Uterus (tissue), 4 donors: ENCODE results near the gene SYNJ1. TPM values are rescaled to one million over a fixed set of nuclear protein-coding genes. Genes with fewer than 3 reads are reported as not detected.

ENCODE experiments used
- DNase-seq, 2 donors: peaks; one replicate each; pipeline ENCODE4 v3.0.0-alpha.2; 2019 to 2020
- H3K27ac ChIP-seq, 2 donors: fragments of 200-600 bp; sonication (generic); 1 replicate in 1 of 2; 2 replicates in 1 of 2; pipeline ENCODE4 v1.5.1; 2016 to 2018
- H3K27me3 ChIP-seq, 2 donors: fragments of 200-600 bp; sonication (generic); one replicate each; pipeline ENCODE4 v1.5.1; 2018 to 2019; ENCODE audit warnings: control low read depth in 1 of 2
- H3K36me3 ChIP-seq, 2 donors: fragments of 200-600 bp; sonication (generic); one replicate each; pipeline ENCODE4 v1.5.1; 2019; ENCODE audit warnings: control low read depth in 1 of 2
- H3K4me1 ChIP-seq, 2 donors: fragments of 200-600 bp; sonication (generic); one replicate each; pipeline ENCODE4 v1.5.1; 2018 to 2019; ENCODE audit warnings: control low read depth in 1 of 2
- H3K4me3 ChIP-seq, 2 donors: fragments of 200-600 bp; sonication (generic); 1 replicate in 1 of 2; 2 replicates in 1 of 2; pipeline ENCODE4 v1.5.1; 2018 to 2019; ENCODE audit warnings: mild to moderate bottlenecking in 1 of 2
- H3K9me3 ChIP-seq, 2 donors: fragments of 200-600 bp; sonication (generic); one replicate each; pipeline ENCODE4 v1.5.1; 2019; ENCODE audit warnings: control low read depth in 1 of 2
- CTCF ChIP-seq, 4 experiments: fragments of 200-600 bp in 2 of 4; fragments of 450-650 bp in 2 of 4; sonication (generic) in 2 of 4; IDR thresholded peaks; one replicate each; pipeline ENCODE4 v1.5.1; 2016 to 2019; ENCODE audit warnings: antibody characterized with exemption in 4 of 4, mild to moderate bottlenecking in 2 of 4, moderate library complexity in 1 of 4
- POLR2A ChIP-seq, 2 donors: fragments of 450-650 bp; IDR thresholded peaks; one replicate each; pipeline ENCODE4 v1.6.1; 2016; ENCODE audit warnings: antibody characterized with exemption in 2 of 2, mild to moderate bottlenecking in 1 of 2, moderate library complexity in 1 of 2
- intact Hi-C: fragments of 100-400 bp; cut with DNase I; formaldehyde crosslinking; loops from one replicate; pipeline ENCODE4 v1.15.1; 2023; ENCODE audit warnings: low total_unique reads
- total RNA-seq, 4 donors: library from RNA; depleted of rRNA in 3 of 4; stranded (reverse); fragments of >200 nt in 3 of 4; gene quantifications; one replicate each; pipeline versions ENCODE4 v1.1.0 to v1.2.4, GENCODE V29; 2014 to 2023
- donor health status: DM: yes; HTN: yes; CAD: no.

Gene SYNJ1
- total RNA-seq, 4 donors from 2014 or later: 8.8 to 25.0 (median 15.7) TPM

DNA sequence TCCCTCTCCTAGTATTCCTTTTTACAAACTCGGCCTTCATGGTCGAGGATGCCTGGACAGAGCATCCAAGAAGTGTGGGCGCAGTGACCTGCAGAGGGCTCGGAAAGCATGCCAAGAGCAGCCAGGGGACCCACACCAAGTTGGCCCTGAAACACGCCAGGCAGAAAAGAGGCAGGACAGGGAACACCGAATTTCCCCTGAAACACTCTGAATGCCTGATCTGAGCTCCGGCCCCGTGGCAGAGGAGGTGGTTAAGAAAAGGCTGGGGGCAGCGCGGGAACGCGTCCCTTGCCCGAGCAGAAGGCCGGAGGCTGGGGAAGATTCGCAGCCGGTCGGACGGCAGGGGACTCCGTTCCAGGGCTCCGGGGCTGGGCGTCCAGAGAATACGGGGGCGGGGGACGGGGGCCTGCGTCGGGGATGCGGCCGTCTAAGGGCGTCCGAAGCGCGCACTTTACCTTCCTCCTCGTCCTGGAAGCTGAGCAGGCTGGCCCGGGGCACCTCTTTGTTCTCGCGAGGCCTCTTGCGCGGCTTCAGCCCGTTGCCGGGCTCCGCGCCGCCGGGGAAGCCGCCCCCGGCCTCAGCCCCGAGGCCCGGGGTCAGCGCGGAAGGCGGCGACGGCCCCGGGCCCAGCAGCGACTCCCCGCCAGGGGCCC, 43.2 kb upstream of the SYNJ1 start:
- H3K27me3 ChIP-seq: peaks cover 0 to 5% of the 10 kb centered on the region in 2 donors
- TF ChIP-seq POLR2A (IDR thresholded peaks at IDR 0.05) (no peak), CTCF (IDR thresholded peaks at IDR 0.05) (no peak)
- no peaks in the 10 kb centered on the region for H3K9me3 ChIP-seq
- peak overlapping the region; percentile 89 to 91 for H3K27ac ChIP-seq
- H3K4me1 ChIP-seq: peaks cover 0 to 6% of the 10 kb centered on the region in 2 donors
- peak overlapping the region; percentile 70 to 92 for H3K4me3 ChIP-seq
- no peaks in the 10 kb centered on the region for H3K36me3 ChIP-seq
- intact Hi-C loops: no loop called here
- DNase-seq: peak; percentile 43 to 51

DNA sequence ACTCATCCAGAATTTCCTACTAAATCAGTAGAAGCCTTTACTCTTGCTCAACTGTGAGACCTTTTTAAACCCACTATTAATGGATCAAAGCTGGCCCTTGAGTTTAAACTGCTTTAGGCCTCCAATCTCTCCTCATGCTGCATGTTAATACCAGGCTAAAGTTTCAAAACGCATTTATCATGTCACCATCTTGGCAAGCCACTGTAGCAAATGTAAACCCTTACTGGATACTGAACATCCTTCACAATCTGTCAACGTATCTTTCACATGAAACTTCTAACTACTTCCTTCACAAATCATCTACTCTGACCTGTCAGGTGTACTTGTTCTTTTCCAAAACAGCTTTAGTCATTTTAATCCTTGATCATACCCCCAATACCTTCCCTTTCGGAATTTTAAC, 40.7 kb upstream of the SYNJ1 start:
- Histone ChIP-seq H3K36me3 (no peaks in the 10 kb centered on the region), H3K27me3 (peaks cover 0 to 5% of the 10 kb centered on the region in 2 donors), H3K4me3 (no peak overlapping the region), H3K27ac (no peak overlapping the region), H3K9me3 (no peaks in the 10 kb centered on the region), H3K4me1 (peaks cover 0 to 6% of the 10 kb centered on the region in 2 donors)
- no peak for TF ChIP-seq POLR2A (IDR thresholded peaks at IDR 0.05)
- no peak for TF ChIP-seq CTCF (IDR thresholded peaks at IDR 0.05)
- DNase-seq: no peak
- intact Hi-C loops: no loop called here

GRCh38 chr21:32765058-32765457, 37.2 kb upstream of the SYNJ1 start:
- no peak for DNase-seq
- Histone ChIP-seq H3K4me1 (peaks cover 0 to 6% of the 10 kb centered on the region in 2 donors), H3K27me3 (no peaks in the 10 kb centered on the region), H3K4me3 (no peak overlapping the region), H3K36me3 (no peaks in the 10 kb centered on the region), H3K27ac (no peak overlapping the region), H3K9me3 (no peaks in the 10 kb centered on the region)
- intact Hi-C loops: no loop called here
- TF ChIP-seq POLR2A (IDR thresholded peaks at IDR 0.05) (no peak), CTCF (IDR thresholded peaks at IDR 0.05) (no peak)

- TF ChIP-seq POLR2A (IDR thresholded peaks at IDR 0.05) (no peak), CTCF (IDR thresholded peaks at IDR 0.05) (no peak)
- Histone ChIP-seq H3K36me3 (no peaks in the 10 kb centered on the region), H3K27me3 (no peaks in the 10 kb centered on the region), H3K9me3 (no peaks in the 10 kb centered on the region), H3K4me1 (no peaks in the 10 kb centered on the region), H3K27ac (no peak overlapping the region), H3K4me3 (no peak overlapping the region)
- intact Hi-C loops: no loop called here
- no peak for DNase-seq
Measured at GRCh38 chr21:32764186-32764585, 36.4 kb upstream of the SYNJ1 start.

- H3K4me1 ChIP-seq: no peaks in the 10 kb centered on the region
- TF ChIP-seq POLR2A (IDR thresholded peaks at IDR 0.05) (no peak), CTCF (IDR thresholded peaks at IDR 0.05) (no peak)
- intact Hi-C loops: no loop called here
Measured at GRCh38 chr21:32757804-32758203, 30.0 kb upstream of the SYNJ1 start.

More at GRCh38 chr21:32757804-32758203, 30.0 kb upstream of the SYNJ1 start:
- no peak overlapping the region for H3K4me3 ChIP-seq
- no peaks in the 10 kb centered on the region for H3K27me3 ChIP-seq
- no peaks in the 10 kb centered on the region for H3K9me3 ChIP-seq
- no peak overlapping the region for H3K27ac ChIP-seq
- no peaks in the 10 kb centered on the region for H3K36me3 ChIP-seq
- no peak for DNase-seq
